ENCODE results near the gene SDHAF1. TPM values are rescaled to one million over a fixed set of nuclear protein-coding genes. Genes with fewer than 3 reads are reported as not detected.

The SDHAF1 gene
- total RNA-seq, 1 donor = 21.0 TPM

- no peaks in the 10 kb centered on the region for H4K20me1 ChIP-seq (ENCODE audit: insufficient read depth, low read length)
- no peaks in the 10 kb centered on the region for H3K9me3 ChIP-seq (ENCODE audit: low read depth, low read length)
- no peak overlapping the region for H3K27ac ChIP-seq (ENCODE audit: low read depth, low read length)
- H3K27me3 ChIP-seq (ENCODE audit: insufficient read depth, low read length) = no peaks in the 10 kb centered on the region
- no peak for TF ChIP-seq CTCF (IDR thresholded peaks at IDR 0.05; ENCODE audit: extremely low read depth, low read depth, low read length)
- H2AFZ ChIP-seq (ENCODE audit: low read length) = no peak overlapping the region
- no peak for DNase-seq (ENCODE audit: insufficient read length, low spot score, missing footprints)
- H3K4me1 ChIP-seq (ENCODE audit: insufficient read depth, low read length) = peaks cover 4% of the 10 kb centered on the region
- H3K4me3 ChIP-seq (ENCODE audit: insufficient read depth, low read length) = no peak overlapping the region
- H3K79me2 ChIP-seq (ENCODE audit: insufficient read depth, low read length) = no peaks in the 10 kb centered on the region
- H3K36me3 ChIP-seq (ENCODE audit: insufficient read depth, low read length) = peaks cover 60% of the 10 kb centered on the region
- no peak overlapping the region for H3K4me2 ChIP-seq (ENCODE audit: insufficient read depth, low read length)
These were observed 24.2 kb downstream of the SDHAF1 start for GRCh38 chr19:36019061-36019670.

DNA sequence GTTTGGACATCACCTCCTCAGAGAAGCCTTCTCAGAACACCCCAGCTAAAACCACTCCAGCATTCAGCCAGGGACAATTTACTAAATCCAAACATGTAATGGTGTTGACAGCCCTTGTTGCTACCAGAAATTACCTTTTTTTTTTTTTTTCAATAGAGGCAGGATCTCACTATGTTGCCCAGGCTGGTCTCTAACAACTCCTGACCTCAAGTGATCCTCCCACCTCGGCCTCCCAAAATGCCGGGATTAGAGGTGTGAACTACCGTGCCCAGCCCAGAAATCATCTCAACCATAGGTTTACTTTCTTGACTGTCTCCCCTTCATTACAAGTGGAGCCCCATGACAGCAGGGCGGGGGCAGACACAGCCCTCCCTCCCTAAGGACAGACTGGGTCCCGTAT is 28.4 kb downstream of the SDHAF1 start:
- H3K4me3 ChIP-seq (ENCODE audit: insufficient read depth, low read length) = no peak overlapping the region
- peaks cover 55% of the 10 kb centered on the region for H3K36me3 ChIP-seq (ENCODE audit: insufficient read depth, low read length)
- no peak for DNase-seq (ENCODE audit: insufficient read length, low spot score, missing footprints)
- no peak for TF ChIP-seq CTCF (IDR thresholded peaks at IDR 0.05; ENCODE audit: extremely low read depth, low read depth, low read length)
- no peaks in the 10 kb centered on the region for H3K79me2 ChIP-seq (ENCODE audit: insufficient read depth, low read length)
- H3K4me2 ChIP-seq (ENCODE audit: insufficient read depth, low read length) = no peak overlapping the region
- H3K27me3 ChIP-seq (ENCODE audit: insufficient read depth, low read length) = no peaks in the 10 kb centered on the region
- no peaks in the 10 kb centered on the region for H3K9me3 ChIP-seq (ENCODE audit: low read depth, low read length)
- H3K4me1 ChIP-seq (ENCODE audit: insufficient read depth, low read length) = no peaks in the 10 kb centered on the region
- no peaks in the 10 kb centered on the region for H4K20me1 ChIP-seq (ENCODE audit: insufficient read depth, low read length)
- no peak overlapping the region for H3K27ac ChIP-seq (ENCODE audit: low read depth, low read length)
- H2AFZ ChIP-seq (ENCODE audit: low read length) = no peak overlapping the region

DNA sequence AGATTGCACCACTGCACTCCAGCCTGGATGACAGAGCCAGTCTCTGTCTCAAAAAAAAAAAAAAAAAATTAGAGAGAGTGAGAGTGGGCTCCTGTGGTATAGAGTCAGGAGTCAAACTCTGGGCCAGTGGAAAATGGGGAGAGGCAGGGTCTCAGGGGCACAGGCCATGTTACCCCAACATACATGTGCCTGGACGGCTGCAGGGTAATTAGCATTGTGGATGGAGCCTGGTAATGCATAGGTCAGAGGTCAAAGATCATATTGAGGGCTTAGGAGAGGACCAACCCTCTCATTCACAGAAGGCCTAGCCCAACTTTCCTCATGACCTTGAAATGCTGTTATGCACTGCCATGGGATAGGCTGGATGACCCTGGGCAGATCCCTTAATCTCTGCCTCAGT is 30.6 kb downstream of the SDHAF1 start:
- Histone ChIP-seq H3K27me3 (ENCODE audit: insufficient read depth, low read length) (no peaks in the 10 kb centered on the region), H3K4me3 (ENCODE audit: insufficient read depth, low read length) (no peak overlapping the region), H3K27ac (ENCODE audit: low read depth, low read length) (no peak overlapping the region), H3K79me2 (ENCODE audit: insufficient read depth, low read length) (no peaks in the 10 kb centered on the region), H4K20me1 (ENCODE audit: insufficient read depth, low read length) (peaks cover 3% of the 10 kb centered on the region), H3K4me2 (ENCODE audit: insufficient read depth, low read length) (no peak overlapping the region), H3K4me1 (ENCODE audit: insufficient read depth, low read length) (no peaks in the 10 kb centered on the region), H3K36me3 (ENCODE audit: insufficient read depth, low read length) (peaks cover 43% of the 10 kb centered on the region), H2AFZ (ENCODE audit: low read length) (no peak overlapping the region), H3K9me3 (ENCODE audit: low read depth, low read length) (no peaks in the 10 kb centered on the region)
- DNase-seq (ENCODE audit: insufficient read length, low spot score, missing footprints) = no peak
- no peak for TF ChIP-seq CTCF (IDR thresholded peaks at IDR 0.05; ENCODE audit: extremely low read depth, low read depth, low read length)

- DNase-seq (ENCODE audit: insufficient read length, low spot score, missing footprints) = no peak
These were observed 31.3 kb downstream of the SDHAF1 start for GRCh38 chr19:36026091-36026876.

More at GRCh38 chr19:36026091-36026876, 31.3 kb downstream of the SDHAF1 start:
- Histone ChIP-seq H3K4me2 (ENCODE audit: insufficient read depth, low read length) (no peak overlapping the region), H3K4me1 (ENCODE audit: insufficient read depth, low read length) (no peaks in the 10 kb centered on the region), H2AFZ (ENCODE audit: low read length) (no peak overlapping the region), H3K27ac (ENCODE audit: low read depth, low read length) (no peak overlapping the region), H4K20me1 (ENCODE audit: insufficient read depth, low read length) (peaks cover 3% of the 10 kb centered on the region), H3K36me3 (ENCODE audit: insufficient read depth, low read length) (peaks cover 36% of the 10 kb centered on the region), H3K27me3 (ENCODE audit: insufficient read depth, low read length) (no peaks in the 10 kb centered on the region), H3K79me2 (ENCODE audit: insufficient read depth, low read length) (no peaks in the 10 kb centered on the region), H3K9me3 (ENCODE audit: low read depth, low read length) (no peaks in the 10 kb centered on the region), H3K4me3 (ENCODE audit: insufficient read depth, low read length) (no peak overlapping the region)
- TF ChIP-seq CTCF (IDR thresholded peaks at IDR 0.05; ENCODE audit: extremely low read depth, low read depth, low read length) = no peak
